Panc1 (cell line): ENCODE results near the gene DCC.

ENCODE experiments used
- POLR2AphosphoS5 ChIP-seq: IDR thresholded peaks from 2 replicates; pipeline ENCODE4 v1.6.1; 2012; ENCODE audit warnings: mild to moderate bottlenecking, low read depth, low read length, moderate library complexity
- SIN3A ChIP-seq: IDR thresholded peaks from 2 replicates; pipeline ENCODE4 v1.6.1; 2012; ENCODE audit warnings: low read depth, mild to moderate bottlenecking, low read length, moderate library complexity, borderline replicate concordance; ENCODE audit not compliant: insufficient read depth
- TF ChIP-seq, protein P1 (sequence below): fragments of 450-650 bp; IDR thresholded peaks from 2 replicates; pipeline ENCODE4 v1.5.1; 2017; ENCODE audit warnings: mild to moderate bottlenecking

- TF ChIP-seq, protein P1, sequence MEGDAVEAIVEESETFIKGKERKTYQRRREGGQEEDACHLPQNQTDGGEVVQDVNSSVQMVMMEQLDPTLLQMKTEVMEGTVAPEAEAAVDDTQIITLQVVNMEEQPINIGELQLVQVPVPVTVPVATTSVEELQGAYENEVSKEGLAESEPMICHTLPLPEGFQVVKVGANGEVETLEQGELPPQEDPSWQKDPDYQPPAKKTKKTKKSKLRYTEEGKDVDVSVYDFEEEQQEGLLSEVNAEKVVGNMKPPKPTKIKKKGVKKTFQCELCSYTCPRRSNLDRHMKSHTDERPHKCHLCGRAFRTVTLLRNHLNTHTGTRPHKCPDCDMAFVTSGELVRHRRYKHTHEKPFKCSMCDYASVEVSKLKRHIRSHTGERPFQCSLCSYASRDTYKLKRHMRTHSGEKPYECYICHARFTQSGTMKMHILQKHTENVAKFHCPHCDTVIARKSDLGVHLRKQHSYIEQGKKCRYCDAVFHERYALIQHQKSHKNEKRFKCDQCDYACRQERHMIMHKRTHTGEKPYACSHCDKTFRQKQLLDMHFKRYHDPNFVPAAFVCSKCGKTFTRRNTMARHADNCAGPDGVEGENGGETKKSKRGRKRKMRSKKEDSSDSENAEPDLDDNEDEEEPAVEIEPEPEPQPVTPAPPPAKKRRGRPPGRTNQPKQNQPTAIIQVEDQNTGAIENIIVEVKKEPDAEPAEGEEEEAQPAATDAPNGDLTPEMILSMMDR, result no peak
- TF ChIP-seq POLR2AphosphoS5 (no peak), SIN3A (no peak)
Measured at GRCh38 chr18:52620926-52621439, 281.0 kb downstream of the DCC start.
